Fibroblast of skin of back (primary cell): ENCODE measurements around the gene RAB6C. TPM values are rescaled to one million over a fixed set of nuclear protein-coding genes. Genes with fewer than 3 reads are reported as not detected.
A peak's percentile ranks its signal among the peaks of the same experiment; 100 is the strongest.
"Not testable (repeated sequence)": the region's sequence is repeated elsewhere in the genome, so short reads cannot be mapped to it uniquely, and the experiment has no call there.

Experiments used
- DNase-seq: peaks from one replicate; pipeline ENCODE4 v3.0.0-alpha.2; 2013
- polyA plus RNA-seq, 2 experiments: library from polyadenylated mRNA; unstranded; fragments of 120-200 nt; gene quantifications; one replicate each; pipeline ENCODE4 v1.2.1, GENCODE V29; 2013; ENCODE audit not compliant: insufficient read length in 2 of 2

Gene RAB6C
- polyA plus RNA-seq (2013, experiment 1 of 2; ENCODE audit: insufficient read length): 0.34 TPM
- not detected for polyA plus RNA-seq (2013, experiment 2 of 2; ENCODE audit: insufficient read length)

GRCh38 chr2:129979629-129980155 lies at the start of gene RAB6C:
TSS of gene RAB6C (plus strand) at chr2:129979666. CDS start at chr2:129980116, 450 bp downstream.
- peak; percentile 31 for DNase-seq

- DNase-seq: no peak
These were observed 49.0 kb upstream of the RAB6C start for GRCh38 chr2:129930451-129930850.

DNA sequence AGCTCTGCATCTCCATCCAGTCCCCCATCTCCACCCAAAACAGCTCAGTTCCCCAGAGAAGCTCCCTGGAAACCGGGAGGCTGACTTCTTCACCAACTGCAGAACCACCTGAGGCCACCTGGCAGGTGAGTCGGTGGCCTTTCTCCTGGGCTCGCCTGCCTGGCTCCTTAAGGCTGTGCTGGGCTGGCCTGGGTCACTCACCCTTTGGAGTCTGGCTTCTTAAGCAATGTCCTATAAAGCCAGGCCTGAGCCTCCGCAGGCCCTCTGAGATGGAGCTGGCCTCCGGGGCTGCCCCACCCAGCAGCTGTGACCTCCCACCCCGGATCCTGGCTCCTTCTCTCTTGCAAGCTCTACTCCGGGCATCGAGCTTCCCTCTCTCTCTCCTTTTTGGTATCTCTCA lies 46.1 kb upstream of the RAB6C start:
- DNase-seq: not testable (repeated sequence)

DNA sequence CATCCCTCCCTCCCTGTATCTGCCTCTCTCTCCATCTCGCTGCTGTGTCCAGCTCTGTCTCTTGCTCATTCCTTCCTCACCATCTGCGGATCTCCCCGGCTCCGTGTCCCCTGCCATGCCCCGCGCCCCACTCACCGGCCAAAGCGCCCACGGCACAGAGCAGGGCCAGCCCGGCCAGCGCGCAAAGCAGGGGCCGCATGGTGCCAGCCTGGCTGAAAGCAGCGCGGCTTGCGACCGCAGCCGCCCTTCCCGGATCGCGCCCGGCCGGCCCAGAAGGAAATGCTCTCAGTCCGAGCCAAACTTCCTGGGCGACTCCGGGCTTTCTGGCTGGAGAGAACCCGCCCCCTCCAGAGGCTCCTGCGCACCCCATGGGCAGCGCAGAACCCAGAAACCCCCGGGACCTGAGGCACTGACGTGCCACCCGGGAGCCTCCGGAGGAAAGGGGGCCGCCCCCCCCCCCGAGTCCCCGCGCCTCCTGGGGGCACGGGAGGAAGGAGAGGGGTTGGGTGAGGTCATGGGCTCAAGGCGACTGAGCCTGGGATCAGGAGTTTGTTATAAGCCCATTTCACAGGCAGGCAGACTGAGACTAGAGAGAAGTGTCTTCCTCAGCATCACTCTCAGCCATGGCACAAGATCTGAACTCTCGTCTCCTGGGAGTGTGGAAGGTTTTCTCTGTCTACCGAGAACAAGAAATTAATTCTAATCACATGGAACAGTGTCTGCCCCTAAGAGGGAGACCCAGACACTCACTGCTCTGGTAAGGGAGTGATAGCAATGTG lies 45.2 kb upstream of the RAB6C start:
- DNase-seq: peak; percentile 12

- DNase-seq: no peak
These were observed 44.3 kb upstream of the RAB6C start for GRCh38 chr2:129935118-129935517.

- no peak for DNase-seq
These were observed 43.0 kb upstream of the RAB6C start for GRCh38 chr2:129936334-129936934.

DNA sequence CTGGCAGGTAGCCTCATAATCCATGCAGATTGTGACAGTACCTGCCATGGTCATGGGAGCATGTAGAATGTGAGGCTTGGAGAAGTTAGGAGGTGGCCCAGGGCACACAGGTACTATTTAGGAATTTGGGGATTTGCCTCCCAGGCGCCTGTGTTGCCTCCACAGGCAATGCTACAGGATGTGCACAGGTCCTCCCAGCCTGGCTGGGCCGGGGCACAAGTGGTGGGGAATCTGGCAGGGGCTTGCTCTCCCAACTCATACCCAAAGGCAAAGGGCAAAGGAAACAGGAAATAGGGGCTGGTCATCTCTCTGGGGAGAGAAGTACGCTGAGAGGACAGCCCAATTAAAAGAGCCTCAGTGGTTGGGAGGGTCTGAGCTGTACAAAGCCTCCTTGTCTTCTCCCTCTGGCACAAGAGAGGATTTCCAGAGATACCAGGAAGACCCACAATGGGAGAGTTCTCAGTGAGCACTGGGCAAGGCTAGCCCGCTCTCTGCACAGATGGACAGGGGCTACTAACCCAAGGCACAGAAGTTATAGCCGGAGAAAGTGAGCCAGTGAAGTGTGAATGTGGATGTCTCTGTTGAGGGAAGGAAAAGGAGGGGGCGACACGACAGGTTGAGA lies 40.5 kb upstream of the RAB6C start:
- DNase-seq: not testable (repeated sequence)

GRCh38 chr2:129943456-129943855 lies 36.0 kb upstream of the RAB6C start:
- DNase-seq: peak; percentile 9

DNA sequence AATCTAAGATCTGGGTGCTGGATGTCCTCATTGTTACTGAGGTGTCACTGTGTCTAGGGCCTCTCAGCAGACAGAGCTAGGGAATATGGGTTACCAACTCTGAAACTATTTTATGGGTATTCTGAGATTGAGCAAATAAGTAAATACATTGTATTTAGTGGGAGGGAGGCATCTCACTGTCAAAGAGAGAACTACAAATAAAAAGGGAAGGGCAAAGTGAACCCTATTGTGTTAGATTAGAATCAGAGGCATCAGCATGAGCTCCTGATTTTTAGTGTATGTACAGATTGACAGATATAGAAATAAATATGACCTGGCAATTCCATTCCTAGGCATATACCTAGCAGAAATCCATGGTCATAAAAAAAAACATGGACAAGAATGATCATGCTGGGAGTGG lies 33.9 kb upstream of the RAB6C start:
- no peak for DNase-seq

DNA sequence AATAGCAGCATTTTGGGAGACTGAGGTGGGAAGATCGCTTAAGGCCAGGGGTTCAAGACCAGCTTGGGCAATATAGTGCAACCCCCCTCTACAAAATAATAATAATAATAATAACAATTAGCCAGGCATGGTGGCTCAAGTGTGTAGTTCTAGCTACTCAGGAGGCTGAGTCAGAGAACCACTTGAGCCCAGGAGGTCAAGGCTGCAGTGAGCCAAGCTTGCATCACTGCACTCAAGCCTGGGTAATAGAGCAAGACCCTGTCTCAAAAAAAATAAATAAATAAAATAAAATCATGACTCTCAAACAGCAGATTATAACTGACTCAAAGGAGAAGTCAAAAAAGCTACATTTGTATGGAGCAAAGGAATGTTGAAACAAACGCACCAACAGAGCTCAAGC lies 31.8 kb upstream of the RAB6C start:
- not testable (repeated sequence) for DNase-seq

- not testable (repeated sequence) for DNase-seq
These were observed 23.3 kb upstream of the RAB6C start for GRCh38 chr2:129956171-129956570.

GRCh38 chr2:129957891-129958290 lies 21.6 kb upstream of the RAB6C start:
- no peak for DNase-seq

- DNase-seq: not testable (repeated sequence)
These were observed 20.7 kb upstream of the RAB6C start for GRCh38 chr2:129958736-129959135.

DNA sequence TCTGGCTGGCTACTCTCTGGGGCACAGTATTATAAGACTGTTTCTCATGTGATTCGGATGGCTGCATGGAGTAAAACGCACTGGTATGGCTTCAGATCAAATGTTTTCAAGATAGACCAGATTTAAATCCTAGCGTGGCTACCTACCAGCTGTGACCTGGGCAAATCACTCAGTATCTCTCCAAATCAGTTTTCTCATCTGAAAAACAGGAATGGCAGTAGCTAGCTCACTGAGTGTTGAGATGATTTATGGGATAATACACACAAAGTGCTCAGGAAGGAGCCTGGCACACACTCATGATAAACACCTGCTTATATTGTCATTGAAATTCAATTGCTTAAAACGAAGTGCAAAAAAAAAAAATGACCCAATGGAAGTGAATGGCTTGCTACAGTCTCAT lies 10.9 kb upstream of the RAB6C start:
- not testable (repeated sequence) for DNase-seq

DNA sequence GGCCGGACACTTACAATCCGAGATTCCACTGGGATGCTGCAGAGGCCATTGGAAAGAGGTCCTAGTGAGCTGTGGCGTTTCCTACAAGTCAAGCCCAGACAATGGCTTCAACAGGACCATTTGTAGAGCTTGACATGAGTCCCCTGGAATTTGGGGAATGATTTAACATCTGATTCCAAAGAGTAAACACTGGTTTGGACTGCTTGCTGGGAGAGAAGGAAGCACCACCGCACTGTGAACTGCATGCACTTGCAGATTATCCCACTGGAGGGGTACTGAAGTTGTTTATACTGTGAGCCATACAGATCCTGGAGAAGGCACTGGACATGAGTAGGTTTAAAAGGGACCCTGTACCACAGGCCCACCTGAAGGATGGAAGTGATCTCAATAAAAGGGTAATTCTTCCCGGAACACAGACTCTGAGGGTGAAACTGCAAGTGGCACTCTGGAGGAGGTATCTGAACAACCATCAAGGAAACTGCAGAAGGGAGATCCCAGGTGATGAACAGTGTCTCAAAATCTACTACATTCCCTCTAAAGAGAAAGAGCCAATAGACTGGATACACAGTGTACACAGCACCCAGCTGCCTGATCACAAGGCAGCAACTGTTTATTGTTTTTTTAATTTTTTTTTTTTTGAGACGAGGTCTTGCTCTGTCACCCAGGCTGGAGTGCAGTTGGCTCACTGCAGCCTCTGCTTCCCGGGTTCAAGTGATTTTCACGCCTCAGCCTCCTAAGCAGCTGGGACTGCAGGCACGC lies 4.3 kb upstream of the RAB6C start:
- DNase-seq: no peak

DNA sequence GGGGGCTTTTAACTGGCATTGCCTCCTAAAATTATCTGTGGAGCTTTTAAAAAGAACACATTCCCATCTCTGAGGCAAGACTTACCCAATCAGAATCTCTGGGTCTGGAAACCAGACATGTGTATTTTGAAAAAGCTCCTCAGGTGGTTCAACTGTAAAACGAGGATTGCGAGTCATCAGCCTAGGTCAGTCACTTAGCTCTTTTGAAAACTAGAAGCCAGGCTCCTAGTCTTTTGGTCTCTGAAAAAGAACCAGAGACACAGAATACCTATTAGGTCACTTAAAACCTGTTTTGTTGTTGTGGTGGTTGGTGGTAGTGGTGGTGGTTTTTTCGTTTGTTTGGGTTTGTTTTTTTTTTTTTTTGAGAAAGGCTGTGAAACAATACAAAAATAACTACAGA lies 2.5 kb upstream of the RAB6C start:
- not testable (repeated sequence) for DNase-seq

GRCh38 chr2:129977986-129978385 lies 1.5 kb upstream of the RAB6C start:
- no peak for DNase-seq

GRCh38 chr2:129980246-129980645 lies 780 bp downstream of the RAB6C start:
- not testable (repeated sequence) for DNase-seq

DNA sequence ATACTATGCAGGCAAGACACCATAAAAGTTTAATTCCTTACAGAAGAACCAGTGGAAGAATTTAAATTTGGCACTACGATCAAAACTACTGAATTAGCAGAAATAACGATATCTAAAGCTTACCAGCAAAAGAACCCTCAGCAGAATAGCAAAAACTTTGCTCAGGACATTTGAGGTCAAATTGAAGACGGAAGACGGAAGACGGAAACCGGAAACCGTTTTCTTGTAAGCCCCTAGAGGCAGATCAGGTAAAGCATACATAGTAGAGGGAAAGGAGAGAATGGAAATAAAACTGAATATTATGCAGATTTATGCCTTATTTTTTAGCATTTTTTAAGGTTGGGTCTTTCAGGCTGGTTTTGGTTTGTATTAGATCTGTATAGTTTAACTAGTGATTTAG lies 2.2 kb downstream of the RAB6C start:
- not testable (repeated sequence) for DNase-seq

- no peak for DNase-seq
These were observed 5.0 kb downstream of the RAB6C start for GRCh38 chr2:129984426-129984825.

DNA sequence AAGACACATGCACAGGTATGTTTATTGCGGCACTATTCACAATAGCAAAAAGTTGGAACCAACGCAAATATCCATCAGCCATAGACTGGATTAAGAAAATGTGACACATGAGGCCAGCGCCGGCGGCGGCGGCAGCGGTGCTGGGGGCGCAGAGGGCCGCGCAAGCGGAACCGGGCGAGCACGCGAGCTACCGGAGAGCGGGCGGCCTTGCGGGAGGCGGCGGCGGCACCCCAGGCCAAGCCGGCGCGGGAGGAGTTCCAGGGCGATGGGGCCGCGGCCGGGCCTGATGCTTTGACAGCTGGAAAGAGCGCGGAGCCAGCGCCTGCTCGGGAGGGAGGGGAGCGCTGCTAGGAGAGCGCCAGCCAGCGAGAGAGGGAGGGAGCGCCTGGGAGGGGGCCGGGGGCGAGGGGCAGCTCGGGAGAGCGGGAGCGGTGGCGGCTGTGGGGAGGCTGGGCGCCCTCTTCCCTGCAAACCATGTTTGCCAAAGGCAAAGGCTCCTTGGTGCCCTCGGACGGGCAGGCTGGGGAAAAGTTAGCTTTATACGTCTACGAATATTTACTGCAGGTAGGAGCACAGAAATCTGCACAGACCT lies 13.0 kb downstream of the RAB6C start:
- DNase-seq: not testable (repeated sequence)

DNA sequence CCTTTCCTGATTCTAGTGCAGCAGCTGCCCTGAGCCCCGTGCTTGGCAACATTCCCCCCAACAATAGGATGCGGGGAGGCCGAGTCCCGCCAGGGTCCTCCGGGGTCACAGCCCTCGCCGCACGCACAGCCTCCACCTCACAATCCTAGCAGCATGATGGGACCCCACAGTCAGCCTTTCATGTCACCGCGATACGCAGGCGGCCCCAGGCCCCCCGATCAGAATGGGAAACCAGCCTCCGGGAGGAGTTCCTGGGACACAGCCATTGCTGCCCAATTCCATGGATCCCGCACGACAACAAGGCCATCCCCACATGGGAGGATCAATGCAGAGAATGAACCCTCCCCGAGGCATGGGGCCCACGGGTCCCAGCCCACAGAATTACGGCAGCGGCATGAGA lies 13.7 kb downstream of the RAB6C start:
- not testable (repeated sequence) for DNase-seq
